ENCODE results near the gene TACR1. TPM values are rescaled to one million over a fixed set of nuclear protein-coding genes. Genes with fewer than 3 reads are reported as not detected.

TACR1 gene
- total and polyA plus RNA-seq, 2 of the 13 experiments (the other 11 are each of a cell fraction or from before 2014, with no cell fraction given) = not detected

DNA sequence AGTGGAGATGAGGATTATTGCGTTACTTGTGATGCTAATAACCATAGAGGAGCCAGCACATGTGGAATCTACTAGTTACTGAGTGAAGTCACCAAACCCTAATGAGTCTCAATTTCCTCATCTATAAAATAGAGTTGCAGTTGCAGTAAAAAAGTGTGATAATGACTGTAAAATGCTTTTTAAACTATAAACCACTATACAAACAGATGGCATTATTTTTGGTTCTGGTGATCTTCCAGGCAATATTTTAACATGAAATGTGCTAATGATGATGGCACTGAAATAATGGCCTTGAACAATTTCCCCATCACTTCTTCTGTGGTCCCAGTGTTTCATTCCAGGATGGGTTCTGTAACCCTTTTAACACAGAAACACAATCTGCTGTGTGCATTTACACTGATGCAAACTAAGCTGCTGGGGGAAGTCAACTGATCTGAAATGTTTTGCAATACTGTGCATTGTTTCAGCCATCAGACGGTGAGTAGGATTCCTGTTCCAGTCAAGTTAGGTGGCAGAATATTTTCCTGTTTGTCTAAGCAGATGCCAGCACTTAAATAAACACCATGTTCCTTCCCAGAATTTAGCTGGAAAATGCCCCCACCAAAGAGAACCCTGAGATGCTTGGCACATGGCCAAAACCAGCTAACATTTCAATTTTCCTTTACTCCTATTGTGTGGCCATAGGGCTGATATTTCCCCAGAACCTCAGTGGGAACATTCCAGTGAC lies 52.6 kb downstream of the TACR1 start (continued):
- TF ChIP-seq ZHX1 (CRISPR knock-in tag; IDR thresholded peaks at IDR 0.05; ENCODE audit: low read depth) = no peak
- TF ChIP-seq FOXA3 (CRISPR knock-in tag; IDR thresholded peaks at IDR 0.05) = no peak
- no peak for TF ChIP-seq DNMT3B (CRISPR knock-in tag; conservative IDR thresholded peaks at IDR 0.05)
- TF ChIP-seq ZNF121 (CRISPR knock-in tag; IDR thresholded peaks at IDR 0.05) = no peak
- no peak for TF ChIP-seq SMAD3 (CRISPR knock-in tag; IDR thresholded peaks at IDR 0.05)
- TF ChIP-seq MED1 (CRISPR knock-in tag; IDR thresholded peaks at IDR 0.05) = no peak
- peak; percentile 37; the same call in 1 of the 2 replicates for TF ChIP-seq LCORL (IDR thresholded peaks at IDR 0.05)
- TF ChIP-seq LCORL (CRISPR knock-in tag; IDR thresholded peaks at IDR 0.05) = no peak
- TF ChIP-seq AKAP8 (CRISPR knock-in tag; IDR thresholded peaks at IDR 0.05) = no peak
- no peak for TF ChIP-seq ZNF138 (CRISPR knock-in tag; IDR thresholded peaks at IDR 0.05; ENCODE audit: low read depth)
- TF ChIP-seq, protein P1, sequence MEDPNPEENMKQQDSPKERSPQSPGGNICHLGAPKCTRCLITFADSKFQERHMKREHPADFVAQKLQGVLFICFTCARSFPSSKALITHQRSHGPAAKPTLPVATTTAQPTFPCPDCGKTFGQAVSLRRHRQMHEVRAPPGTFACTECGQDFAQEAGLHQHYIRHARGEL (CRISPR knock-in tag; IDR thresholded peaks at IDR 0.05) = no peak
- TF ChIP-seq PAX8 (CRISPR knock-in tag; IDR thresholded peaks at IDR 0.05; ENCODE audit: borderline replicate concordance) = no peak
- TF ChIP-seq CEBPB (IDR thresholded peaks at IDR 0.05; ENCODE audit: borderline replicate concordance, low read depth, low read length) = peak; percentile 72; the same call in 1 of the 2 replicates
- TF ChIP-seq ATF7 (IDR thresholded peaks at IDR 0.05) = no peak
- no peak for TF ChIP-seq ATF7 (CRISPR knock-in tag; IDR thresholded peaks at IDR 0.05)
- TF ChIP-seq ZNF205 (CRISPR knock-in tag; IDR thresholded peaks at IDR 0.05) = no peak
- TF ChIP-seq, protein P2, sequence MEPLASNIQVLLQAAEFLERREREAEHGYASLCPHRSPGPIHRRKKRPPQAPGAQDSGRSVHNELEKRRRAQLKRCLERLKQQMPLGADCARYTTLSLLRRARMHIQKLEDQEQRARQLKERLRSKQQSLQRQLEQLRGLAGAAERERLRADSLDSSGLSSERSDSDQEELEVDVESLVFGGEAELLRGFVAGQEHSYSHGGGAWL (CRISPR knock-in tag; IDR thresholded peaks at IDR 0.05) = no peak
- TF ChIP-seq GPN1 (CRISPR knock-in tag; IDR thresholded peaks at IDR 0.05; ENCODE audit: borderline replicate concordance) = no peak
- TF ChIP-seq SNAPC2 (CRISPR knock-in tag; IDR thresholded peaks at IDR 0.05) = no peak
- TF ChIP-seq, protein P3, sequence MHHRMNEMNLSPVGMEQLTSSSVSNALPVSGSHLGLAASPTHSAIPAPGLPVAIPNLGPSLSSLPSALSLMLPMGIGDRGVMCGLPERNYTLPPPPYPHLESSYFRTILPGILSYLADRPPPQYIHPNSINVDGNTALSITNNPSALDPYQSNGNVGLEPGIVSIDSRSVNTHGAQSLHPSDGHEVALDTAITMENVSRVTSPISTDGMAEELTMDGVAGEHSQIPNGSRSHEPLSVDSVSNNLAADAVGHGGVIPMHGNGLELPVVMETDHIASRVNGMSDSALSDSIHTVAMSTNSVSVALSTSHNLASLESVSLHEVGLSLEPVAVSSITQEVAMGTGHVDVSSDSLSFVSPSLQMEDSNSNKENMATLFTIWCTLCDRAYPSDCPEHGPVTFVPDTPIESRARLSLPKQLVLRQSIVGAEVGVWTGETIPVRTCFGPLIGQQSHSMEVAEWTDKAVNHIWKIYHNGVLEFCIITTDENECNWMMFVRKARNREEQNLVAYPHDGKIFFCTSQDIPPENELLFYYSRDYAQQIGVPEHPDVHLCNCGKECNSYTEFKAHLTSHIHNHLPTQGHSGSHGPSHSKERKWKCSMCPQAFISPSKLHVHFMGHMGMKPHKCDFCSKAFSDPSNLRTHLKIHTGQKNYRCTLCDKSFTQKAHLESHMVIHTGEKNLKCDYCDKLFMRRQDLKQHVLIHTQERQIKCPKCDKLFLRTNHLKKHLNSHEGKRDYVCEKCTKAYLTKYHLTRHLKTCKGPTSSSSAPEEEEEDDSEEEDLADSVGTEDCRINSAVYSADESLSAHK (CRISPR knock-in tag; IDR thresholded peaks at IDR 0.05; ENCODE audit: borderline replicate concordance) = no peak
- TF ChIP-seq CCDC6 (CRISPR knock-in tag; IDR thresholded peaks at IDR 0.05) = no peak
- no peak for TF ChIP-seq FOXK2 (IDR thresholded peaks at IDR 0.05)
- no peak for TF ChIP-seq HNRNPLL (IDR thresholded peaks at IDR 0.05; ENCODE audit: low read depth, low read length, poor library complexity, severe bottlenecking)
- no peak for TF ChIP-seq ZNF224 (CRISPR knock-in tag; IDR thresholded peaks at IDR 0.05)
- TF ChIP-seq MED13 (CRISPR knock-in tag; IDR thresholded peaks at IDR 0.05) = no peak
- no peak for TF ChIP-seq CENPX (CRISPR knock-in tag; IDR thresholded peaks at IDR 0.05)
- TF ChIP-seq ZNF136 (CRISPR knock-in tag; IDR thresholded peaks at IDR 0.05; ENCODE audit: low read depth) = no peak
- no peak for TF ChIP-seq ZNF207 (IDR thresholded peaks at IDR 0.05; ENCODE audit: borderline replicate concordance)
